Thyroid gland (tissue), 4 donors: ENCODE results near the gene TRAM2.

Experiments used
- POLR2A ChIP-seq, 2 donors: fragments of 450-650 bp; IDR thresholded peaks; one replicate each; pipeline ENCODE4 v1.6.1; 2017; ENCODE audit warnings: antibody characterized with exemption in 2 of 2, mild to moderate bottlenecking in 2 of 2, moderate library complexity in 1 of 2
- TF ChIP-seq, protein P1 (sequence below), 6 experiments: fragments of 200-600 bp in 3 of 6; fragments of 450-650 bp in 3 of 6; sonication (generic) in 3 of 6; IDR thresholded peaks; one replicate each; pipeline ENCODE4 v1.5.1; 2016 to 2019; ENCODE audit warnings: antibody characterized with exemption in 6 of 6, mild to moderate bottlenecking in 2 of 6, inconsistent platforms in 1 of 6, moderate library complexity in 1 of 6

DNA sequence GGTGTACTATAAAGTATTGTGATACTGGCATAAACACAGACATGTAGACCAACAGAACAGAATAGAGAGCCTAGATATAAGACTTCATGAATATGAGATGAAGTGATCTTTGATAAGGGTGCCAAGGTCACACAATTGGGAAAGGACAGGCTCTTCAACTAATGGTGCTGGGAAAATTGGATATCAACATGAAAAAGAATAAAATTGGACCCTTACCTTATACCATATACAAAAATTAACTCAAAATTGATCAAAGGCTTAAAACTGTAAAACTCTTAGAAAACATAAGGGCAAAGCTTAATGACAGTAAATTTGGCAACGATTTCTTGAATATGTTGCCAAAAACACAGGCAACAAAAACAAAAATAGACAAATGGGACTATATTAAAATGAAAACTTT lies 44.8 kb upstream of the TRAM2 start:
- TF ChIP-seq, protein P1, sequence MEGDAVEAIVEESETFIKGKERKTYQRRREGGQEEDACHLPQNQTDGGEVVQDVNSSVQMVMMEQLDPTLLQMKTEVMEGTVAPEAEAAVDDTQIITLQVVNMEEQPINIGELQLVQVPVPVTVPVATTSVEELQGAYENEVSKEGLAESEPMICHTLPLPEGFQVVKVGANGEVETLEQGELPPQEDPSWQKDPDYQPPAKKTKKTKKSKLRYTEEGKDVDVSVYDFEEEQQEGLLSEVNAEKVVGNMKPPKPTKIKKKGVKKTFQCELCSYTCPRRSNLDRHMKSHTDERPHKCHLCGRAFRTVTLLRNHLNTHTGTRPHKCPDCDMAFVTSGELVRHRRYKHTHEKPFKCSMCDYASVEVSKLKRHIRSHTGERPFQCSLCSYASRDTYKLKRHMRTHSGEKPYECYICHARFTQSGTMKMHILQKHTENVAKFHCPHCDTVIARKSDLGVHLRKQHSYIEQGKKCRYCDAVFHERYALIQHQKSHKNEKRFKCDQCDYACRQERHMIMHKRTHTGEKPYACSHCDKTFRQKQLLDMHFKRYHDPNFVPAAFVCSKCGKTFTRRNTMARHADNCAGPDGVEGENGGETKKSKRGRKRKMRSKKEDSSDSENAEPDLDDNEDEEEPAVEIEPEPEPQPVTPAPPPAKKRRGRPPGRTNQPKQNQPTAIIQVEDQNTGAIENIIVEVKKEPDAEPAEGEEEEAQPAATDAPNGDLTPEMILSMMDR (IDR thresholded peaks at IDR 0.05): no peak
- TF ChIP-seq POLR2A (IDR thresholded peaks at IDR 0.05): no peak
